AG04450 (cell line): Measurements from ENCODE around the gene FRMD4A. TPM values are rescaled to one million over a fixed set of nuclear protein-coding genes. Genes with fewer than 3 reads are reported as not detected.

ENCODE experiments used
- CTCF ChIA-PET: fragments of 300-600, 350-600 bp; formaldehyde crosslinking; extraction: SDS; loops from one replicate; lab custom pipeline; 2022; ENCODE audit warnings: antibody characterized with exemption, inconsistent platforms; lab: Charles Lee
- POLR2A ChIA-PET: fragments of 350-600 bp; formaldehyde crosslinking; extraction: SDS; loops from one replicate; lab custom pipeline; 2021; ENCODE audit warnings: antibody characterized with exemption, inconsistent platforms; lab: Yijun Ruan, JAX
- DNase-seq: peaks from one replicate; pipeline ENCODE4 v3.0.0-alpha.2; 2011; ENCODE audit warnings: low read depth, low spot score
- H3K27ac ChIP-seq: one replicate; pipeline ENCODE4 v1.5.1; 2012; ENCODE audit warnings: low read depth, low read length, control low read depth
- H3K27me3 ChIP-seq: one replicate; pipeline ENCODE4 v1.6.0; 2012; ENCODE audit warnings: low read length; ENCODE audit not compliant: control insufficient read depth, insufficient read depth
- H3K4me3 ChIP-seq: 2 replicates; pipeline ENCODE4 v1.5.1; 2011; ENCODE audit warnings: mild to moderate bottlenecking, low read depth, low read length, control low read depth
- H3K9me3 ChIP-seq: 2 replicates; pipeline ENCODE4 v1.5.1; 2012; ENCODE audit warnings: low read length; ENCODE audit not compliant: control insufficient read depth, insufficient read depth
- polyA plus RNA-seq: library from polyadenylated mRNA; depleted of rRNA; stranded (reverse); fragments of >200 nt; gene quantifications from 2 replicates; pipeline ENCODE4 v1.2.3, GENCODE V29; 2011
- TF ChIP-seq, protein P1 (sequence below): IDR thresholded peaks from 2 replicates; pipeline ENCODE4 v1.5.1; 2011; ENCODE audit warnings: low read depth, low read length, control low read depth, inconsistent platforms

The FRMD4A gene
- polyA plus RNA-seq, 1 experiment: 45.7 TPM

- H3K9me3 ChIP-seq: no peaks in the 10 kb centered on the region
- peaks cover 31% of the 10 kb centered on the region for H3K27me3 ChIP-seq
- no peak overlapping the region for H3K27ac ChIP-seq
- TF ChIP-seq, protein P1, sequence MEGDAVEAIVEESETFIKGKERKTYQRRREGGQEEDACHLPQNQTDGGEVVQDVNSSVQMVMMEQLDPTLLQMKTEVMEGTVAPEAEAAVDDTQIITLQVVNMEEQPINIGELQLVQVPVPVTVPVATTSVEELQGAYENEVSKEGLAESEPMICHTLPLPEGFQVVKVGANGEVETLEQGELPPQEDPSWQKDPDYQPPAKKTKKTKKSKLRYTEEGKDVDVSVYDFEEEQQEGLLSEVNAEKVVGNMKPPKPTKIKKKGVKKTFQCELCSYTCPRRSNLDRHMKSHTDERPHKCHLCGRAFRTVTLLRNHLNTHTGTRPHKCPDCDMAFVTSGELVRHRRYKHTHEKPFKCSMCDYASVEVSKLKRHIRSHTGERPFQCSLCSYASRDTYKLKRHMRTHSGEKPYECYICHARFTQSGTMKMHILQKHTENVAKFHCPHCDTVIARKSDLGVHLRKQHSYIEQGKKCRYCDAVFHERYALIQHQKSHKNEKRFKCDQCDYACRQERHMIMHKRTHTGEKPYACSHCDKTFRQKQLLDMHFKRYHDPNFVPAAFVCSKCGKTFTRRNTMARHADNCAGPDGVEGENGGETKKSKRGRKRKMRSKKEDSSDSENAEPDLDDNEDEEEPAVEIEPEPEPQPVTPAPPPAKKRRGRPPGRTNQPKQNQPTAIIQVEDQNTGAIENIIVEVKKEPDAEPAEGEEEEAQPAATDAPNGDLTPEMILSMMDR: no peak
- CTCF ChIA-PET: no interaction called here
- no peak for DNase-seq
- no peak overlapping the region for H3K4me3 ChIP-seq
- POLR2A ChIA-PET: no interaction called here
These were observed 36.0 kb upstream of the FRMD4A start for GRCh38 chr10:14366760-14367159.

- CTCF ChIA-PET: no interaction called here
- peaks cover 33% of the 10 kb centered on the region for H3K27me3 ChIP-seq
- H3K27ac ChIP-seq: no peak overlapping the region
- POLR2A ChIA-PET: no interaction called here
- H3K9me3 ChIP-seq: no peaks in the 10 kb centered on the region
- TF ChIP-seq, protein P1: no peak
- no peak overlapping the region for H3K4me3 ChIP-seq
- no peak for DNase-seq
These were observed 34.5 kb upstream of the FRMD4A start for GRCh38 chr10:14365266-14365665.

- Histone ChIP-seq H3K27me3 (peaks cover 29% of the 10 kb centered on the region), H3K27ac (no peak overlapping the region), H3K9me3 (no peaks in the 10 kb centered on the region), H3K4me3 (no peak overlapping the region)
- no peak for DNase-seq
- TF ChIP-seq, protein P1: no peak
- POLR2A ChIA-PET: no interaction called here
- CTCF ChIA-PET: no interaction called here
These were observed 31.4 kb upstream of the FRMD4A start for GRCh38 chr10:14362104-14362503.

DNA sequence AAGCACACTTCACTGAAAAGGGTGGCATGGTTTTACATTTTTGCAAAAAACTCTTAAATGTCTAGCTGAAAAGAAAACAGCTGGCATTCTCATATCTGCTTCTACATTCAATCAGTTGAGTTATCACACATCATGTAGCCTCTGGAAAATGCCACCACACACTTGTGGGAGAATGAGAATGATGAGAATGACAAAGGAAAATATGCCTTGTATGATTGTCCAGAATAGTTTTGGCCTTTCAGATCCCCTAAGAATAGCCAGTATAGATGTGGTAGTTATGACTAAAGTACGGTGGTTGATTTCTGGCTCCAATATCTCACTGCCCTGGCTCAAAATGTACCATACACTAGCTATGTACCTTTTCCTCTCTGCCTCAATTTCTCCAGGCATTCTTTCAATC is 30.2 kb upstream of the FRMD4A start:
- Histone ChIP-seq H3K27ac (no peak overlapping the region), H3K27me3 (peaks cover 27% of the 10 kb centered on the region), H3K9me3 (no peaks in the 10 kb centered on the region), H3K4me3 (no peak overlapping the region)
- DNase-seq: no peak
- ChIA-PET POLR2A (no interaction called here), CTCF (no interaction called here)
- TF ChIP-seq, protein P1: no peak

DNA sequence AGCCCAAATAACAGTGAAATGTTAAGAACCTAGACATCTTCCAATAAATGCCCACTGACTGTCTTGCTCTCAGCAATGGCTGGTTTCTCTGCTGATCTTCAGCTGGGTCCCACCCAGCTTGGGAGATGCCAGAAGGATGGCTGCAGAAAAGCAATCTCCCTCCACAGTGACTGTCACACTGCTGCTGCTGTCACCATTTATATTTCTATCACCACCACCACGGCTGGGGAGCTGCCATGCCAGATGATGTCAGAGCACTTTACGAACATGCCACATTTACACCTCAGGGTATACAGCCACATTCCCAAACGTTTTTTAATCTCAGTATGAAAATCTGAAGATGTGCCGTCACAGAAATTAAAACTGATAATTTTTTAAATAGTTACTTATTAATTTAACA is 29.8 kb upstream of the FRMD4A start:
- Histone ChIP-seq H3K27me3 (peaks cover 31% of the 10 kb centered on the region), H3K9me3 (no peaks in the 10 kb centered on the region), H3K27ac (no peak overlapping the region), H3K4me3 (no peak overlapping the region)
- TF ChIP-seq, protein P1: no peak
- DNase-seq: no peak
- POLR2A ChIA-PET: no interaction called here
- CTCF ChIA-PET: no interaction called here
